Measurements from ENCODE around the gene MTMR6.

Gene MTMR6

DNA sequence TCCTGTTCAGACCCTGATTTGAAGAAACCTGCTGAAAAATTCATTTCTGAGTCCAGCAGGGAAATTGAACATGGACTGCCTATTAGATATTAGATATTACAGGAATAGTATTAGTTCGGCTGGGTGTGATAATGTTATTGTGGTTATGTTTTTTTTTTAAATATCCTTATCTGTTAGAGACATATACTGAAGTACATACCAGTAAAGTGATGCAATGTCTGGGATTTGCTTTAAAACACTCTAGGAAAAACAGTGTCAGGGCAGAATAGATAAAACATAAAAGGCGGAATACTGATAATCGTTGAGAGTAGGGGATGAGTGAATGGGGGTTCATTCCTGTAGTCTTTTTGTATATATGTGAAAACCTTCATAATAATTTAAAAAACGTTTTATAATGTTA is 86.5 kb downstream of the MTMR6 start:
- DNase-seq (ENCODE audit: low read depth in 2 of 2): no peak
- TF ChIP-seq, protein P1, sequence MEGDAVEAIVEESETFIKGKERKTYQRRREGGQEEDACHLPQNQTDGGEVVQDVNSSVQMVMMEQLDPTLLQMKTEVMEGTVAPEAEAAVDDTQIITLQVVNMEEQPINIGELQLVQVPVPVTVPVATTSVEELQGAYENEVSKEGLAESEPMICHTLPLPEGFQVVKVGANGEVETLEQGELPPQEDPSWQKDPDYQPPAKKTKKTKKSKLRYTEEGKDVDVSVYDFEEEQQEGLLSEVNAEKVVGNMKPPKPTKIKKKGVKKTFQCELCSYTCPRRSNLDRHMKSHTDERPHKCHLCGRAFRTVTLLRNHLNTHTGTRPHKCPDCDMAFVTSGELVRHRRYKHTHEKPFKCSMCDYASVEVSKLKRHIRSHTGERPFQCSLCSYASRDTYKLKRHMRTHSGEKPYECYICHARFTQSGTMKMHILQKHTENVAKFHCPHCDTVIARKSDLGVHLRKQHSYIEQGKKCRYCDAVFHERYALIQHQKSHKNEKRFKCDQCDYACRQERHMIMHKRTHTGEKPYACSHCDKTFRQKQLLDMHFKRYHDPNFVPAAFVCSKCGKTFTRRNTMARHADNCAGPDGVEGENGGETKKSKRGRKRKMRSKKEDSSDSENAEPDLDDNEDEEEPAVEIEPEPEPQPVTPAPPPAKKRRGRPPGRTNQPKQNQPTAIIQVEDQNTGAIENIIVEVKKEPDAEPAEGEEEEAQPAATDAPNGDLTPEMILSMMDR (IDR thresholded peaks at IDR 0.05; ENCODE audit: low read depth, low read length): no peak

DNA sequence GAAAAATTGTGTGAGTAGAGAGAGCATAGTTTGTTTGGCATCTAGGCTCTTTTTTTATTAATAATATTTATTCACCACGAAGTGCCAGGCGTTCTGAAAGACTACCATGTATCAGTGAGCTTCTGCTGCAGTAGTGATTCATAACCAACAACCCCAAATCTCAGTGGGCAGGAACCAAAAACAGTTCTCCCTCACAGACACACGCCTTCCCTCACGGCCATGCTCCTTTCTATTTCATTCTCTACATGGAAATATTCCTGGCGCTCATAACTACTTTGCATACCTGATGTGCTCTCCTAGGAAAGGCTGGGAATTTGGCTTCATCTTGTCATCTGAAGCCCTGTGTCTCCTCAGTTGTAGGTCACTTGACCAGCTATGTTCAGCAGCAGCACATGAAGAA is 88.6 kb downstream of the MTMR6 start:
- no peak overlapping the region for H3K4me3 ChIP-seq (replicated peaks in 1 of 2; ENCODE audit: low read depth in 2 of 2, low read length in 2 of 2)
- TF ChIP-seq, protein P1 (IDR thresholded peaks at IDR 0.05; ENCODE audit: low read depth, low read length): no peak
- DNase-seq (ENCODE audit: low read depth in 2 of 2): no peak

More for the DNA sequence above, 86.5 kb downstream of the MTMR6 start:
- no peak overlapping the region for H3K4me3 ChIP-seq (replicated peaks in 1 of 2; ENCODE audit: low read depth in 2 of 2, low read length in 2 of 2)

DNA sequence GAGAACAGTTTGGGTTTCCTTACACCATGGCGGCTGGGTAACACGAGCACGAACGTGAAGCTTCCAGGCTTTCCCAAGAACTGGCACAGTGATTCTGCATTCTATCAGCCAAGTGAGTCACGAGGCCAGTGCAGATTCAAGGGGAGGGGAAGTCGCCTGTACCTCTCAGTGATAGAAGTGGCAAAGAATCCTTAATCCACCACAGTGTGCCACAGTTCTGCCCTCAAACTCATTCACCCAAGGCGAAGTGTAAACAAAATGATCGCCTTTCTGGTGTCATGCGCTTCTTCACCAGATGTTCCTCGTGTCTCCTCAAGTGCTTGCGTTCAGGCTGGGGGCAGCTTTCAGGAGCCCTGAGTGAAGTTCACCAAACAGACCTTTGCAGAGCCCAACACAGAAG is 90.3 kb downstream of the MTMR6 start:
- no peak for DNase-seq (ENCODE audit: low read depth in 2 of 2)
- no peak overlapping the region for H3K4me3 ChIP-seq (replicated peaks in 1 of 2; ENCODE audit: low read depth in 2 of 2, low read length in 2 of 2)
- TF ChIP-seq, protein P1 (IDR thresholded peaks at IDR 0.05; ENCODE audit: low read depth, low read length): no peak
